Smooth muscle cell (in vitro differentiated cells): Measurements from ENCODE around the gene ZNF423. TPM values are rescaled to one million over a fixed set of nuclear protein-coding genes. Genes with fewer than 3 reads are reported as not detected.

ENCODE experiments used
- DNase-seq: peaks from one replicate; lab custom pipeline; 2025; ENCODE audit not compliant: unreplicated experiment; lab: John Stamatoyannopoulos, UW
- H2AFZ ChIP-seq: fragments of 200-600 bp; sonication (generic); 2 replicates; pipeline ENCODE4 v1.6.0; 2016; ENCODE audit warnings: antibody characterized with exemption, low read depth, mild to moderate bottlenecking
- H3F3A ChIP-seq: fragments of 200-600 bp; sonication (generic); 2 replicates; pipeline ENCODE4 v1.6.0; 2017; ENCODE audit warnings: antibody characterized with exemption, low read depth
- H3K27ac ChIP-seq: fragments of 200-600 bp; sonication (generic); 2 replicates; pipeline ENCODE4 v1.5.1; 2016; ENCODE audit warnings: low read depth, mild to moderate bottlenecking
- H3K27me3 ChIP-seq: fragments of 200-600 bp; sonication (generic); 2 replicates; pipeline ENCODE4 v1.6.1; 2016; ENCODE audit warnings: low read depth, mild to moderate bottlenecking
- H3K36me3 ChIP-seq: fragments of 200-600 bp; sonication (generic); 2 replicates; pipeline ENCODE4 v1.5.1; 2016; ENCODE audit warnings: low read depth
- H3K4me1 ChIP-seq: fragments of 200-600 bp; sonication (generic); 2 replicates; pipeline ENCODE4 v1.5.1; 2016; ENCODE audit warnings: low read depth
- H3K4me2 ChIP-seq: fragments of 200-600 bp; sonication (generic); 2 replicates; pipeline ENCODE4 v1.6.0; 2016; ENCODE audit warnings: mild to moderate bottlenecking
- H3K4me3 ChIP-seq: fragments of 200-600 bp; sonication (generic); 2 replicates; pipeline ENCODE4 v1.5.1; 2016; ENCODE audit warnings: mild to moderate bottlenecking
- H3K79me2 ChIP-seq: fragments of 200-600 bp; sonication (generic); 2 replicates; pipeline ENCODE4 v1.6.0; 2016; ENCODE audit warnings: low read depth, mild to moderate bottlenecking
- H3K9ac ChIP-seq: fragments of 200-600 bp; sonication (generic); 2 replicates; pipeline ENCODE4 v1.6.0; 2016; ENCODE audit warnings: low read depth
- H3K9me3 ChIP-seq: fragments of 200-600 bp; sonication (generic); replicated peaks from 2 replicates; pipeline ENCODE4 v1.5.1; 2016; ENCODE audit warnings: low read depth
- H4K20me1 ChIP-seq: fragments of 200-600 bp; sonication (generic); 2 replicates; pipeline ENCODE4 v1.6.0; 2016; ENCODE audit warnings: low read depth
- WGBS: methylation state at CpG from one replicate; pipeline ENCODE4 v1.1.7; 2016; ENCODE audit warnings: low lambda C conversion rate; 5-methylcytosine and 5-hydroxymethylcytosine counted together
- polyA plus RNA-seq: library from polyadenylated mRNA; unstranded; fragments of >200 nt; fragmentation: Nextera tagmentation; extraction: Ambion mirVana; gene quantifications from 2 replicates; pipeline ENCODE4 v1.2.1, GENCODE V29; 2016
- total RNA-seq: library from RNA; depleted of rRNA; stranded (reverse); fragments of >200 nt; gene quantifications from 2 replicates; pipeline ENCODE4 v1.2.3, GENCODE V29; 2014
- TF ChIP-seq, protein P1 (sequence below): fragments of 200-600 bp; sonication (generic); IDR thresholded peaks from 2 replicates; pipeline ENCODE4 v1.5.1; 2017; ENCODE audit warnings: borderline replicate concordance, mild to moderate bottlenecking, antibody characterized with exemption; ENCODE audit not compliant: insufficient read depth, poor library complexity, severe bottlenecking

ZNF423 gene
- total and polyA plus RNA-seq, 2 experiments from 2014 or later: 6.9 to 7.0 TPM

DNA sequence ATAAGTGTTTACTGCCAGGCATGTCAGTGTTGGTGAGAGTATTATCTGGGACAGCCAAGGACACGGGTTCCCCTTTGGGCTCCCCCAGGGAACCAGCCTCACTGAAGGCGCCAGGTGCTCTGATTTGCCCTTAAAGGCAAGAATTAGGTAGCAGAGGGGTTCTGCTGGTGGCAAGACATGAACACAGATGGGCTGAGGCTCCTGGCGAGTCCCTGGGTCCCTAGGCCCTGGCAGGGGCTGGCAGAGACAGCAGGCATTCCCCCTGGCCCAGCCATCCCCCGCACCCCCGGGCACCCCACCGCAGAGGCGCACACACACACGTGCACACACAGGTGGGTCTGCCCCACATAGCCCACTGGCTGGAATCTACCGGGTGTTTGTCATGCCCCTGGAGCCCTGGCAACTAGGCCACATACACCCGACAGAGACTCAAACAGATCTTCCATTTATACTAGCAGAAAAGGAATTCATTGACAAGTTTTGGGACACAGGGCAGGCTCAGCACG lies 329.0 kb downstream of the ZNF423 start:
- H3K4me1 ChIP-seq: peaks cover 18% of the 10 kb centered on the region
- WGBS: 92% methylated on average over 8 of the region's 11 CpGs

DNA sequence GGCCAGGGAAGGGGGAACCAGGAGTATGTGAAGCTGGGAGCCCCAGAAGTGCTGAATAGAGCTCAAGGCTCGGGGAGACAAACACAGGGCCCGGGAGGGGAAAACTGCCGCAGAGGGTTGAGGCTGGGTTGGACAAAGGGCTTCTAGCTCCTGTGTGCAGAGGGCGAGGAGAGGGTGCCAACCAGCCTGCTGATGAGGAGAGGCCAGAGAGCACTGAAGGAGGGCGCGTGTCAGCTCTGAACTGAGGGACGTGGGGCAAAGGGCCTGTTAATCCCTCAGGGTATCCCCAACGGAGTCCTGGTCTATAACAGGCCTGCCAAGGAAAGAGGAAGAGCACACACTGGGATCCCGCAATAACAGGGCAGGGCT lies 331.0 kb downstream of the ZNF423 start:
- H3K27ac ChIP-seq: no peak overlapping the region
- DNase-seq: no peak
- no peaks in the 10 kb centered on the region for H3K36me3 ChIP-seq
- 79% methylated on average over 9 of the region's 9 CpGs for WGBS
- H3K27me3 ChIP-seq: no peaks in the 10 kb centered on the region
- H2AFZ ChIP-seq: no peak overlapping the region
- H4K20me1 ChIP-seq: peaks cover 4% of the 10 kb centered on the region
- H3F3A ChIP-seq: no peaks in the 10 kb centered on the region
- peaks cover 15% of the 10 kb centered on the region for H3K4me1 ChIP-seq
- H3K79me2 ChIP-seq: no peaks in the 10 kb centered on the region
- no peak overlapping the region for H3K4me2 ChIP-seq
- H3K9ac ChIP-seq: no peak overlapping the region
- TF ChIP-seq, protein P1, sequence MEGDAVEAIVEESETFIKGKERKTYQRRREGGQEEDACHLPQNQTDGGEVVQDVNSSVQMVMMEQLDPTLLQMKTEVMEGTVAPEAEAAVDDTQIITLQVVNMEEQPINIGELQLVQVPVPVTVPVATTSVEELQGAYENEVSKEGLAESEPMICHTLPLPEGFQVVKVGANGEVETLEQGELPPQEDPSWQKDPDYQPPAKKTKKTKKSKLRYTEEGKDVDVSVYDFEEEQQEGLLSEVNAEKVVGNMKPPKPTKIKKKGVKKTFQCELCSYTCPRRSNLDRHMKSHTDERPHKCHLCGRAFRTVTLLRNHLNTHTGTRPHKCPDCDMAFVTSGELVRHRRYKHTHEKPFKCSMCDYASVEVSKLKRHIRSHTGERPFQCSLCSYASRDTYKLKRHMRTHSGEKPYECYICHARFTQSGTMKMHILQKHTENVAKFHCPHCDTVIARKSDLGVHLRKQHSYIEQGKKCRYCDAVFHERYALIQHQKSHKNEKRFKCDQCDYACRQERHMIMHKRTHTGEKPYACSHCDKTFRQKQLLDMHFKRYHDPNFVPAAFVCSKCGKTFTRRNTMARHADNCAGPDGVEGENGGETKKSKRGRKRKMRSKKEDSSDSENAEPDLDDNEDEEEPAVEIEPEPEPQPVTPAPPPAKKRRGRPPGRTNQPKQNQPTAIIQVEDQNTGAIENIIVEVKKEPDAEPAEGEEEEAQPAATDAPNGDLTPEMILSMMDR: no peak
- H3K4me3 ChIP-seq: no peak overlapping the region
- H3K9me3 ChIP-seq: no peaks in the 10 kb centered on the region

More for the DNA sequence above, 329.0 kb downstream of the ZNF423 start:
- H3K79me2 ChIP-seq: no peaks in the 10 kb centered on the region
- no peaks in the 10 kb centered on the region for H3K27me3 ChIP-seq
- no peak overlapping the region for H3K4me3 ChIP-seq
- H3F3A ChIP-seq: no peaks in the 10 kb centered on the region
- H3K27ac ChIP-seq: no peak overlapping the region
- no peaks in the 10 kb centered on the region for H3K9me3 ChIP-seq
- DNase-seq: no peak
- no peak overlapping the region for H2AFZ ChIP-seq
- no peaks in the 10 kb centered on the region for H3K36me3 ChIP-seq
- no peak overlapping the region for H3K9ac ChIP-seq
- H3K4me2 ChIP-seq: no peak overlapping the region
- peaks cover 4% of the 10 kb centered on the region for H4K20me1 ChIP-seq
- TF ChIP-seq, protein P1: no peak

DNA sequence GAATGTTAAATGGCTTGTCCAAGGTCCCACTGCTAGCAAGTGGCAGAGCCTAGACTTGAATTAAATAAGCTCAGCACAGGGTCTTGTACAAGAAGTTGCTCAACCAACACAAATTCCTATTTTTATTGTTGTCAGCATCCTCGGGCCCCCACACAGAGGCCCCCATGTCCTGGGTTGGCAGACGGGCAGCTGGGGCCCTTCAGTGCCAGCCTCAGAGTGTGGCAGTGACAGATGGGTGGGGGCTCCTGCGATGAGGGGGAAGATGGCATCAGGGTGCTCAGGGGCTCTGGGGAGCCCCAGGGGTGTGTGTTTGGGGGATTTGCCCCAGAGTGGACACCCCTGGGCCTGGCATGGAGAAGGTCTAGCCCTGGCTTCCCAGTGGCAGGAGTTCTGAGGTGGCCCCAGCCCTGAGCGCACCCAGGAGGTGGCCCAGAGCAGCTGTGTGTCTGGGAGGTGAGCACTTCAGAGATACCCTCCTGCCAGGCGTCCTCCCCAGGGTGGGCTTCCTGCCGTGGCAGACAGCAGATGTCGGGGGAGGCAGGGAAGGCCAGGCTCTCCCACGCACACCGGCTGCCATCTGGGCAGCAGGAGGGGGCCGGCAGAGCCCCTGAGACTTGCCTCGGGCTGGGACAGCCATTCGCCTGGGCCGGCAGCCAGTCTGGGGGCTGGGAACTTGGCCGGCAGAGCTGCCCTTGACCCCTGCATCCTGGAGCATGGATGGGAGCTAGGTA lies 331.5 kb downstream of the ZNF423 start:
- Histone ChIP-seq H3K9ac (no peak overlapping the region), H3F3A (no peaks in the 10 kb centered on the region), H3K4me2 (no peak overlapping the region), H4K20me1 (peaks cover 4% of the 10 kb centered on the region), H3K79me2 (no peaks in the 10 kb centered on the region), H3K36me3 (no peaks in the 10 kb centered on the region), H2AFZ (no peak overlapping the region), H3K27me3 (no peaks in the 10 kb centered on the region), H3K9me3 (no peaks in the 10 kb centered on the region), H3K4me3 (no peak overlapping the region), H3K4me1 (peaks cover 14% of the 10 kb centered on the region), H3K27ac (no peak overlapping the region)
- 89% methylated on average over 14 of the region's 14 CpGs for WGBS
- DNase-seq: no peak
- TF ChIP-seq, protein P1: no peak
